Activated CD8-positive, alpha-beta memory T cell treated with anti-CD3 and anti-CD28 coated beads, Interleukin-2, amount 50 U/mL, for 1 hour (primary cell): ENCODE results near the gene ACADS.

ENCODE experiments used
- DNase-seq: peaks from one replicate; pipeline ENCODE4 v3.0.0-alpha.2; 2020; ENCODE audit errors: extremely low read depth

ACADS gene

GRCh38 chr12:120700886-120701285 lies 24.7 kb upstream of the ACADS start:
- DNase-seq = no peak

GRCh38 chr12:120702637-120703036 lies 23.0 kb upstream of the ACADS start:
- DNase-seq = no peak

- no peak for DNase-seq
Measured at GRCh38 chr12:120703311-120703942, 22.2 kb upstream of the ACADS start.

GRCh38 chr12:120705618-120706017 lies 20.0 kb upstream of the ACADS start:
- no peak for DNase-seq

- DNase-seq = no peak
Measured at GRCh38 chr12:120706029-120706428, 19.6 kb upstream of the ACADS start.

- DNase-seq = no peak
Measured at GRCh38 chr12:120708651-120709050, 17.0 kb upstream of the ACADS start.

- peak; percentile 40 for DNase-seq
Measured at GRCh38 chr12:120710031-120710804, 15.4 kb upstream of the ACADS start, which contains the start of gene UNC119B. Gene UNC119B, plus strand, starts transcription at chr12:120710458. Its CDS starts 17 bp downstream, at chr12:120710475.

- DNase-seq = no peak
Measured at GRCh38 chr12:120710805-120711296, 14.8 kb upstream of the ACADS start.

GRCh38 chr12:120711411-120711810 lies 14.2 kb upstream of the ACADS start:
- no peak for DNase-seq

GRCh38 chr12:120712610-120713009 lies 13.0 kb upstream of the ACADS start:
- DNase-seq = no peak

GRCh38 chr12:120713861-120714482 lies 11.7 kb upstream of the ACADS start:
- DNase-seq = peak; percentile 77

GRCh38 chr12:120718055-120718454 lies 7.6 kb upstream of the ACADS start:
- no peak for DNase-seq

- DNase-seq = no peak
Measured at GRCh38 chr12:120719072-120719471, 6.6 kb upstream of the ACADS start.

- no peak for DNase-seq
Measured at GRCh38 chr12:120719496-120720233, 6.0 kb upstream of the ACADS start.

- DNase-seq = no peak
Measured at GRCh38 chr12:120720234-120720986, 5.2 kb upstream of the ACADS start.

GRCh38 chr12:120720987-120721801 lies 4.4 kb upstream of the ACADS start:
- no peak for DNase-seq

GRCh38 chr12:120721866-120722265 lies 3.8 kb upstream of the ACADS start:
- no peak for DNase-seq

- no peak for DNase-seq
Measured at GRCh38 chr12:120722784-120723183, 2.8 kb upstream of the ACADS start.

- no peak for DNase-seq
Measured at GRCh38 chr12:120724720-120725119, 906 bp upstream of the ACADS start.

GRCh38 chr12:120725151-120725658 lies 421 bp upstream of the ACADS start:
- DNase-seq = no peak
